HG03139 (cell line): ENCODE data around the gene VSIG10L2.

Experiments used
- ATAC-seq: cut with Tn5 transposase; IDR thresholded peaks from one replicate; pipeline ENCODE4 v1.9.1; 2021; ENCODE audit not compliant: unreplicated experiment

VSIG10L2 gene

DNA sequence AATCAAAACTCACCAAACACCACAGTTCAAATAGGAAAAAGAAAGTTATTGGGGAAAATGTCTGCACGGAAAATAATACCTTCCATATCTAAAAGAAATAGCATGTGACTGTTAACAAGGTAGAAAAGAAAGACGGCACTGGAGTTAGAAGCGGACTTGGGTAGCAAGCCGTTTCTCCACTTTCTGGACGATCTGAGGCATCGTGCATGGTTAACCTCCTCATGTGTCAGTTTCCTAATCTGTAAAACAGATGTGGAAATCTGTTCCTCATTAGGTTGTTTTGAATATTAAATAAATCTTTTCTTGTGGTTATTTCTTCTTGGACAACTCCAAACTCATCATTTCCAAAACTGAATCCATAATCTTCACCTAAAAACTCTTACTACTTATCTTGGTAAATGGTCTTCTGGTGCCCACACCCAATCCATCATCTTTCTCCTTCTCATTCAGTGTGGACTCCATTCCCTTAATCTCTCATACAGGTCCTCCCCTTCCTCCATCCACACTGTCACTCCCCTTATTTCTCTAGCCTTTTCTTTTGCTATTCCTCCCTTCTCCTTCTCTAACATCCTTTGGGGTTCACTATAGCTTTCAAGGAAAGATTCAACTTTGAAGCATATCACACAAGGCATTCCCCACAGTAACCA is 53.5 kb downstream of the VSIG10L2 start:
- no peak for ATAC-seq

DNA sequence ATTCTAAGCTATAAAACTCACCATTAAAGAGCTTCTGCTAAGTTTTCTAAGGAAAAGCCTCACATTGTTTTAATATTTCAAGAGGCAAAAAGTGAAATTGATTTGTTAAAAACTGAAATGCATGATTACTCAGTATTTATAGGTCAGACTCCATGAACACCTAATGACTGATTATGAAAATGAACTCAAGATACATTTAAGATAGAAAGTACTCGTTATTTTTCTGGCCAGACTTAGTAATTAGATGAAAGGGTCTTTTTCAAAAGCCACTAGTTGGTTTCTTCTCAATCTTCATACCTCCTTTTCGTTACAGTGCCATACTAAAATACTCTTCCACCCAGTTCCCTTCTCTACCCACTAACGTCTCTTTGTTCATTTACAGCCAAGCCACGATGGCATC is 56.3 kb downstream of the VSIG10L2 start:
- no peak for ATAC-seq
